SK-N-SH (cell line): ENCODE results near the gene COL5A1. TPM values are rescaled to one million over a fixed set of nuclear protein-coding genes. Genes with fewer than 3 reads are reported as not detected.
A peak's percentile ranks its signal among the peaks of the same experiment; 100 is the strongest.

Source experiments
- CTCF ChIA-PET: fragments of 300-600, 350-600 bp; formaldehyde crosslinking; extraction: SDS; loops from one replicate; lab custom pipeline; 2021; lab: Yijun Ruan, JAX
- POLR2A ChIA-PET: fragments of 350-600 bp; sonication (Branson Sonifier 250); formaldehyde crosslinking; extraction: SDS; loops from one replicate; lab custom pipeline; 2020; ENCODE audit warnings: antibody characterized with exemption, inconsistent platforms; lab: Yijun Ruan, JAX
- DNase-seq: peaks from one replicate; pipeline ENCODE4 v3.0.0; 2012
- H2AFZ ChIP-seq: fragments of 200-600 bp; sonication (generic); 2 replicates; pipeline ENCODE4 v1.8.1; 2016; ENCODE audit warnings: antibody characterized with exemption, mild to moderate bottlenecking, low read depth
- H3F3A ChIP-seq: fragments of 200-600 bp; sonication (generic); replicated peaks from 2 replicates; pipeline ENCODE3; 2016; ENCODE audit warnings: antibody characterized with exemption, mild to moderate bottlenecking; ENCODE audit not compliant: insufficient read depth
- H3K27ac ChIP-seq, 2 experiments: fragments of 200-500 bp in 1 of 2; fragments of 200-600 bp in 1 of 2; sonication (Bioruptor generic) in 1 of 2; sonication (generic), shearing (Covaris generic) in 1 of 2; 2 replicates each; pipeline versions ENCODE4 v1.5.1 to v1.6.1; 2014 to 2016; ENCODE audit warnings: low read depth in 2 of 2, inconsistent platforms in 1 of 2, low read length in 1 of 2, mild to moderate bottlenecking in 1 of 2, mixed read lengths in 1 of 2
- H3K27me3 ChIP-seq: fragments of 200-600 bp; sonication (generic), shearing (Covaris generic); 2 replicates; pipeline ENCODE4 v1.6.1; 2016; ENCODE audit warnings: mixed run types; ENCODE audit not compliant: insufficient read depth
- H3K36me3 ChIP-seq, 2 experiments: fragments of 200-500 bp in 1 of 2; fragments of 200-600 bp in 1 of 2; sonication (Bioruptor generic) in 1 of 2; sonication (generic) in 1 of 2; replicated peaks in 1 of 2; 2 replicates each; pipeline versions ENCODE3 to v1.5.1; 2014 to 2016; ENCODE audit warnings: low read length in 1 of 2, mild to moderate bottlenecking in 1 of 2; ENCODE audit not compliant: insufficient read depth in 2 of 2, control insufficient read depth in 1 of 2
- H3K4me1 ChIP-seq, 2 experiments: fragments of 200-500 bp in 1 of 2; fragments of 200-600 bp in 1 of 2; sonication (Bioruptor generic) in 1 of 2; sonication (generic), shearing (Covaris generic) in 1 of 2; 2 replicates each; pipeline versions ENCODE4 v1.5.1 to v1.6.1; 2014 to 2016; ENCODE audit warnings: low read depth in 1 of 2, low read length in 1 of 2, mixed run types in 1 of 2; ENCODE audit not compliant: insufficient read depth in 2 of 2, control insufficient read depth in 1 of 2
- H3K4me2 ChIP-seq: fragments of 200-600 bp; sonication (generic), shearing (Covaris generic); 2 replicates; pipeline ENCODE4 v1.6.1; 2017; ENCODE audit warnings: mixed run types
- H3K4me3 ChIP-seq, 2 experiments: fragments of 200-500 bp in 1 of 2; fragments of 200-600 bp in 1 of 2; sonication (Bioruptor generic) in 1 of 2; sonication (generic), shearing (Covaris generic) in 1 of 2; 2 replicates each; pipeline versions ENCODE4 v1.5.1 to v1.8.1; 2014 to 2016; ENCODE audit warnings: low read depth in 2 of 2, inconsistent platforms in 1 of 2, low read length in 1 of 2, mild to moderate bottlenecking in 1 of 2, mixed read lengths in 1 of 2, moderate library complexity in 1 of 2
- H3K79me2 ChIP-seq: fragments of 200-600 bp; sonication (generic); 2 replicates; pipeline ENCODE4 v1.8.1; 2017; ENCODE audit warnings: mild to moderate bottlenecking; ENCODE audit not compliant: insufficient read depth
- H3K9ac ChIP-seq: fragments of 200-600 bp; sonication (generic); 2 replicates; pipeline ENCODE4 v1.6.1; 2017; ENCODE audit warnings: mixed run types
- H3K9me2 ChIP-seq: fragments of 200-600 bp; sonication (generic); 2 replicates; pipeline ENCODE4 v1.6.1; 2017; ENCODE audit warnings: mixed run types
- H3K9me3 ChIP-seq: fragments of 200-600 bp; sonication (generic); 2 replicates; pipeline ENCODE4 v1.6.1; 2017; ENCODE audit warnings: mixed run types, mild to moderate bottlenecking, moderate library complexity
- H4K20me1 ChIP-seq: fragments of 200-600 bp; sonication (generic); 2 replicates; pipeline ENCODE4 v1.6.1; 2017; ENCODE audit warnings: mild to moderate bottlenecking, mixed run types; ENCODE audit not compliant: insufficient read depth
- EP300 ChIP-seq, 2 experiments: IDR thresholded peaks; 2 replicates each; pipeline versions ENCODE4 v1.4.0 to v1.6.1; 2012; ENCODE audit warnings: borderline replicate concordance in 1 of 2, low read depth in 1 of 2, low read length in 1 of 2
- EZH2phosphoT487 ChIP-seq: fragments of 200-600 bp; sonication (generic); IDR thresholded peaks from 2 replicates; pipeline ENCODE4 v1.6.1; 2017; ENCODE audit warnings: low read depth, mixed run types, mild to moderate bottlenecking, antibody characterized with exemption, moderate library complexity, borderline replicate concordance
- FOSL2 ChIP-seq: IDR thresholded peaks from 2 replicates; pipeline ENCODE4 v1.4.0; 2012; ENCODE audit warnings: low read depth, mild to moderate bottlenecking, moderate library complexity, borderline replicate concordance
- FOXJ3 ChIP-seq: sonication (generic); formaldehyde crosslinking; IDR thresholded peaks from 2 replicates; pipeline ENCODE4 v1.5.1; 2020; ENCODE audit warnings: mild to moderate bottlenecking, missing genetic modification reagents
- FOXM1 ChIP-seq: IDR thresholded peaks from 2 replicates; pipeline ENCODE4 v1.4.0; 2012; ENCODE audit warnings: low read depth, mild to moderate bottlenecking
- MEF2A ChIP-seq: IDR thresholded peaks from 2 replicates; pipeline ENCODE4 v1.4.0; 2012; ENCODE audit warnings: low read depth, borderline replicate concordance
- NFIC ChIP-seq: IDR thresholded peaks from 2 replicates; pipeline ENCODE4 v1.4.0; 2012; ENCODE audit warnings: borderline replicate concordance
- NRF1 ChIP-seq: IDR thresholded peaks from 2 replicates; pipeline ENCODE4 v1.6.1; 2012; ENCODE audit warnings: low read depth, mild to moderate bottlenecking, low read length
- RCOR1 ChIP-seq: fragments of 150-350 bp; IDR thresholded peaks from 2 replicates; pipeline ENCODE4 v1.6.1; 2017; ENCODE audit warnings: antibody characterized with exemption, low read length
- RXRA ChIP-seq: IDR thresholded peaks from 2 replicates; pipeline ENCODE4 v1.4.0; 2012; ENCODE audit warnings: low read depth, mild to moderate bottlenecking, borderline replicate concordance
- SIN3A ChIP-seq: IDR thresholded peaks from 2 replicates; pipeline ENCODE4 v1.6.1; 2012; ENCODE audit warnings: low read depth, mild to moderate bottlenecking, low read length, moderate library complexity, borderline replicate concordance
- SMC3 ChIP-seq: IDR thresholded peaks from 2 replicates; pipeline ENCODE4 v1.6.1; 2012; ENCODE audit warnings: low read depth, low read length, improper control_type of control experiment
- TCF12 ChIP-seq: IDR thresholded peaks from 2 replicates; pipeline ENCODE4 v1.4.0; 2012
- TEAD4 ChIP-seq: IDR thresholded peaks from 2 replicates; pipeline ENCODE4 v1.4.0; 2012; ENCODE audit warnings: mild to moderate bottlenecking, borderline replicate concordance; ENCODE audit not compliant: insufficient read depth
- YY1 ChIP-seq: IDR thresholded peaks from 2 replicates; pipeline ENCODE4 v1.4.0; 2012; ENCODE audit warnings: low read depth, mild to moderate bottlenecking
- WGBS: methylation state at CpG from one replicate; pipeline ENCODE4 v1.1.6; 2017; ENCODE audit warnings: low lambda C conversion rate; 5-methylcytosine and 5-hydroxymethylcytosine counted together
- polyA plus RNA-seq, 3 experiments: library from polyadenylated mRNA; depleted of rRNA; stranded (reverse); fragments of >200 nt; gene quantifications; 2 replicates each; pipeline ENCODE4 v1.2.3, GENCODE V29; 2012
- TF ChIP-seq, protein P1 (sequence below): fragments of 200-600 bp; sonication (generic); IDR thresholded peaks from 2 replicates; pipeline ENCODE4 v1.6.1; 2017; ENCODE audit warnings: antibody characterized with exemption, mild to moderate bottlenecking, moderate library complexity
- TF ChIP-seq, protein P2 (sequence below): fragments of 150-350 bp; IDR thresholded peaks from 2 replicates; pipeline ENCODE4 v1.6.1; 2017; ENCODE audit warnings: antibody characterized with exemption, low read length, low read depth, borderline replicate concordance
- TF ChIP-seq, protein P3 (sequence below): fragments of 150-350 bp; IDR thresholded peaks from 2 replicates; pipeline ENCODE4 v1.6.1; 2016; ENCODE audit warnings: mild to moderate bottlenecking, low read depth, low read length

COL5A1 gene
- polyA plus RNA-seq, 1 of the 3 experiments (the other 2 are of a cell fraction), result 73.8 TPM

DNA sequence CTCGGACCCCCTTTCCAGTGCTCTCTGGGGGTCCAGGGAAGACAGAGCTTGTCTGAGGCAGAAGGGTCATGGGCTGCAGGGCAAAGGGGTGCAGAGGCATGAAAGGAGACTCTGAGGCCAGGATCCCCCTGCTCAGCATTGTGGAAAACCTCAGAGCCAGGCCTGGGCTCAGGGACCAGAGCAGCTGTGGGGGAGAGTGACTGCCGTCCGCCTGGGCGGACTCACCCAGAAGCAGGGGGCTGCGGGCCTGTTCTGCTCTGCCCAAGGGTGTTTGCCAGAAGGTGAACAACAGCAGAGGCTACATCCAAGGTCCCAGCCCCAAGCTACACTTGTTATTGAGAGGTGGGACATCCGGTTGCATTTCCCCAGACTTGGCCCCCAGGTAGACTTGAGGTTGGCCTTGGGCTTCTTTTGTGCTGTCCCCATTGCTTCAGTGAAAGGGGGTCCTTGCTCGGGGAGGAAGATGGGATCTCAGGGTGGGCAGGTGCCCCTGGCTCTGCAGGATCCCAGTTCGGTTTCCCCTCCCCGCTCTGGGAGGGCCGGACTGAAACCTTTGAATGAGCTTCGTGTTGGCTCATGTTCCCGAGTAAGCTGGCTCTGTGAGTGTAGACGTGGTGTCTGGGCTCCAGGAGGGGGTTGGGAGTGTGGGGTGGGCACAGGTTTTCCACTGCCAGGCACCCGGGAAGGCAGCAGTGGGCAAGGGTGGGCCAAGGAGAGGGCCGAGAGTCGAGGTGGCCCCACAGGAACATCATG is 92.1 kb downstream of the COL5A1 start (continued):
- TF ChIP-seq, protein P1, sequence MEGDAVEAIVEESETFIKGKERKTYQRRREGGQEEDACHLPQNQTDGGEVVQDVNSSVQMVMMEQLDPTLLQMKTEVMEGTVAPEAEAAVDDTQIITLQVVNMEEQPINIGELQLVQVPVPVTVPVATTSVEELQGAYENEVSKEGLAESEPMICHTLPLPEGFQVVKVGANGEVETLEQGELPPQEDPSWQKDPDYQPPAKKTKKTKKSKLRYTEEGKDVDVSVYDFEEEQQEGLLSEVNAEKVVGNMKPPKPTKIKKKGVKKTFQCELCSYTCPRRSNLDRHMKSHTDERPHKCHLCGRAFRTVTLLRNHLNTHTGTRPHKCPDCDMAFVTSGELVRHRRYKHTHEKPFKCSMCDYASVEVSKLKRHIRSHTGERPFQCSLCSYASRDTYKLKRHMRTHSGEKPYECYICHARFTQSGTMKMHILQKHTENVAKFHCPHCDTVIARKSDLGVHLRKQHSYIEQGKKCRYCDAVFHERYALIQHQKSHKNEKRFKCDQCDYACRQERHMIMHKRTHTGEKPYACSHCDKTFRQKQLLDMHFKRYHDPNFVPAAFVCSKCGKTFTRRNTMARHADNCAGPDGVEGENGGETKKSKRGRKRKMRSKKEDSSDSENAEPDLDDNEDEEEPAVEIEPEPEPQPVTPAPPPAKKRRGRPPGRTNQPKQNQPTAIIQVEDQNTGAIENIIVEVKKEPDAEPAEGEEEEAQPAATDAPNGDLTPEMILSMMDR, result no peak
- TF ChIP-seq FOXJ3 (CRISPR knock-in tag) (no peak), EP300 (IDR thresholded peaks at IDR 0.05; ENCODE audit: borderline replicate concordance in 1 of 2, low read depth in 1 of 2, low read length in 1 of 2) (no peak), FOSL2 (no peak)

DNA sequence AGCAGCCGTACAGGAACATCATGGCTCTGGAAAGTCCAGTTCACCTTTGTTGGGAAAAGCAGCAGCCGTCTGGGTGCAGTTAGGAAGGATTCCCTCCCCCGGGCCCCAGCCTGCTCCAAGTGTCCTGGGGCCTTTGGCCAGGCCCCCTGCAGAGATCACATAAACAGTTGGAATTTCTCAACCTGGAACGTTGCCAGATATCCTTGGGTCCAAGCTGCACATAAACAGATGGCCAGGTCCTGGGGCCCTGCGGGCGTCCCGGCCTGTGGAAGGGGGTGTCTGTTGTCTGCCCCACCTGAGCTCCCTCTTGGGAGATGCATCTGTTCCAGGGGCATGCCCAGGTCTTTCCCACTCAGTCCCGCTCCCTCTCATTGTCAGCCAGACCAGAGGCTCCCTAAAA is 92.7 kb downstream of the COL5A1 start:
- peaks cover 14 to 16% of the 10 kb centered on the region in 2 experiments; a peak in 3 of 4 replicates for H3K4me1 ChIP-seq
- peak; percentile 82 for DNase-seq
- POLR2A ChIA-PET, result interaction anchor here (1.3 kb wide), 1 partner anchor 27 kb away, joined by 4 read pairs; no protein-coding TSS in a partner anchor
- peaks cover 55% of the 10 kb centered on the region for H3K79me2 ChIP-seq
- H3K4me2 ChIP-seq, result 0 out of 2 replicates have a peak overlapping the region, but pooled peaks have one; percentile 6
- no peak overlapping the region for H3K4me3 ChIP-seq
- H3K27me3 ChIP-seq, result no peaks in the 10 kb centered on the region
- H3F3A ChIP-seq, result peaks cover 27% of the 10 kb centered on the region
- H3K9me3 ChIP-seq, result no peaks in the 10 kb centered on the region
- peak overlapping the region in 1 of 2 experiments; percentile 30; a peak in 1 of 4 replicates for H3K27ac ChIP-seq
- CTCF ChIA-PET, result interaction anchor here (0.6 to 15.1 kb wide), 7 partner anchors 9 to 564 kb away, joined by 3 to 348 read pairs (median 4); no protein-coding TSS in a partner anchor
- no peak overlapping the region for H2AFZ ChIP-seq
- WGBS, result 10% methylated on average over 2 of the region's 8 CpGs
- no peaks in the 10 kb centered on the region for H3K9me2 ChIP-seq
- peaks cover 94% of the 10 kb centered on the region for H4K20me1 ChIP-seq
- no peak overlapping the region for H3K9ac ChIP-seq
- H3K36me3 ChIP-seq, result peaks cover 50 to 54% of the 10 kb centered on the region in 2 experiments
- TF ChIP-seq FOXJ3 (CRISPR knock-in tag) (peak; percentile 54; the same call in 1 of the 2 replicates), TEAD4 (0 out of 2 replicates have a peak, but pooled peaks have one; percentile 12), TCF12 (peak; percentile 35; the same call in 1 of the 2 replicates), RCOR1 (peak; percentile 46; the same call in 1 of the 2 replicates), NFIC (peak; percentile 52), MEF2A (no peak)
- TF ChIP-seq, all 33 proteins: peak for 5

DNA sequence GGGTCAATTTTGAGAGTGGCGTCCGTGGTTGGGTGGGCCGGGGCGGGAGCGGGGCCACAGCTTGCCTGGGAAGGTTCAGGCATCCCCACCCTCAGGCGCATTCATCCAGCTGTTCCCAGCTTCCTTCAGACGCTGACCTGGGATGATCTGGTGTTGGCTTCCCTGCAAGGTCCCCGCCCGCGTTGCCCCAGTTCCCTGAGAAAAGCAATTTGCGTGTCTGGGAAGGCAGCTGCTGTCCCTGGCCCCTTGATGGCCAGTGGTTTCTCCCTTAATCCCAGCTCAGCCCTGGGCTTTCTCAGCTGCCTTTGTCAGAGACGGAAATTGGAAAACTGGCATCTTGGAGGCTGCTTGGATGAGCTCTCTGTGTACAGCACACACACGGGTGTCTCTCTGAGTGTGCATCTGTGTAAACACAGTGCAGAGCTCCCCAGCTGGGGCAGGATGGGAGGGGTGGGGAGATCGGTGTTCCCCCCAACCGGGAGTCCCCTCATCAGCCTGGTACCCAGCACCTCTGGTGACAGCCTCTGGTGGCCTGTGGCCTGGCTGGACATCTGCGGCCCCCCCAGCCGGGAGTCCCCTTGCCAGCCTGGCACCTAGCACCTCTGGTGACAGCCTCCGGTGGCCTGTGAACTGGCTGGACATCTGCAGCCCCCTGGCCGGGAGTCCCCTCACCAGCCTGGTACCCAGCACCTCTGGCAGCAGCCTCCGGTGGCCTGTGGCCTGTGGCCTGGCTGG is 94.0 kb downstream of the COL5A1 start:
- H2AFZ ChIP-seq, result no peak overlapping the region
- WGBS, result 89% methylated on average over 12 of the region's 20 CpGs
- DNase-seq, result peak; percentile 62
- H4K20me1 ChIP-seq, result peaks cover 96% of the 10 kb centered on the region
- no peak overlapping the region for H3K4me2 ChIP-seq
- no peaks in the 10 kb centered on the region for H3K27me3 ChIP-seq
- peaks cover 33% of the 10 kb centered on the region for H3F3A ChIP-seq
- H3K9me3 ChIP-seq, result no peaks in the 10 kb centered on the region
- no peak for TF ChIP-seq EP300 (IDR thresholded peaks at IDR 0.05; ENCODE audit: borderline replicate concordance in 1 of 2, low read depth in 1 of 2, low read length in 1 of 2)
- no peak for TF ChIP-seq YY1
- TF ChIP-seq SIN3A, result no peak
- no peak for TF ChIP-seq FOXM1
- no peak for TF ChIP-seq NRF1
- TF ChIP-seq, protein P2, sequence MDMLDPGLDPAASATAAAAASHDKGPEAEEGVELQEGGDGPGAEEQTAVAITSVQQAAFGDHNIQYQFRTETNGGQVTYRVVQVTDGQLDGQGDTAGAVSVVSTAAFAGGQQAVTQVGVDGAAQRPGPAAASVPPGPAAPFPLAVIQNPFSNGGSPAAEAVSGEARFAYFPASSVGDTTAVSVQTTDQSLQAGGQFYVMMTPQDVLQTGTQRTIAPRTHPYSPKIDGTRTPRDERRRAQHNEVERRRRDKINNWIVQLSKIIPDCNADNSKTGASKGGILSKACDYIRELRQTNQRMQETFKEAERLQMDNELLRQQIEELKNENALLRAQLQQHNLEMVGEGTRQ, result no peak
- TF ChIP-seq EZH2phosphoT487, result no peak
- no peak for TF ChIP-seq TCF12
- TF ChIP-seq RXRA, result no peak
- TF ChIP-seq SMC3, result no peak
- no peak for TF ChIP-seq RCOR1
- TF ChIP-seq, protein P3, sequence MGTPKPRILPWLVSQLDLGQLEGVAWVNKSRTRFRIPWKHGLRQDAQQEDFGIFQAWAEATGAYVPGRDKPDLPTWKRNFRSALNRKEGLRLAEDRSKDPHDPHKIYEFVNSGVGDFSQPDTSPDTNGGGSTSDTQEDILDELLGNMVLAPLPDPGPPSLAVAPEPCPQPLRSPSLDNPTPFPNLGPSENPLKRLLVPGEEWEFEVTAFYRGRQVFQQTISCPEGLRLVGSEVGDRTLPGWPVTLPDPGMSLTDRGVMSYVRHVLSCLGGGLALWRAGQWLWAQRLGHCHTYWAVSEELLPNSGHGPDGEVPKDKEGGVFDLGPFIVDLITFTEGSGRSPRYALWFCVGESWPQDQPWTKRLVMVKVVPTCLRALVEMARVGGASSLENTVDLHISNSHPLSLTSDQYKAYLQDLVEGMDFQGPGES, result no peak
- TF ChIP-seq, all 33 proteins: peak for 0
- ChIA-PET POLR2A (no interaction called here), CTCF (interaction anchor here (0.8 to 15.1 kb wide), 6 partner anchors 22 to 566 kb away, joined by 3 to 348 read pairs (median 41); no protein-coding TSS in a partner anchor)
- peaks cover 46 to 57% of the 10 kb centered on the region in 2 experiments for H3K36me3 ChIP-seq
- no peak overlapping the region for H3K4me3 ChIP-seq
- H3K27ac ChIP-seq, result no peak overlapping the region; a peak in 1 of 4 replicates
- H3K79me2 ChIP-seq, result peaks cover 51% of the 10 kb centered on the region
- no peak overlapping the region for H3K9ac ChIP-seq
- H3K9me2 ChIP-seq, result no peaks in the 10 kb centered on the region
- H3K4me1 ChIP-seq, result peaks cover 14 to 16% of the 10 kb centered on the region in 2 experiments; a peak in 3 of 4 replicates
